K562 (cell line): ENCODE measurements around the gene FOXK2. TPM values are rescaled to one million over a fixed set of nuclear protein-coding genes. Genes with fewer than 3 reads are reported as not detected.

Experiments used
- ATF1 ChIP-seq, 2 experiments: fragments of 450-650 bp in 1 of 2; IDR thresholded peaks; 2 replicates each; pipeline ENCODE4 v1.6.1; 2016; ENCODE audit warnings: missing compliant biosample characterization in 1 of 2, missing genetic modification characterization in 1 of 2
- BACH1 ChIP-seq: fragments of 200-800 bp; sonication (Bioruptor generic); IDR thresholded peaks from 2 replicates; pipeline ENCODE4 v1.6.1; 2016; ENCODE audit warnings: missing genetic modification characterization, missing compliant biosample characterization
- BRF1 ChIP-seq: IDR thresholded peaks from 3 replicates; pipeline ENCODE4 v1.6.1; 2011; ENCODE audit warnings: borderline replicate concordance, mild to moderate bottlenecking; ENCODE audit not compliant: insufficient read length; ENCODE audit errors: extremely low read depth
- CHD2 ChIP-seq: IDR thresholded peaks from 2 replicates; pipeline ENCODE4 v1.6.1; 2011; ENCODE audit warnings: low read depth, low read length
- ERF ChIP-seq: fragments of 450-650 bp; formaldehyde crosslinking; IDR thresholded peaks from 2 replicates; pipeline ENCODE4 v1.4.0; 2020; ENCODE audit warnings: mild to moderate bottlenecking, mixed read lengths
- FOXP1 ChIP-seq: sonication (generic); formaldehyde crosslinking; IDR thresholded peaks from 2 replicates; pipeline ENCODE4 v1.8.0; 2022; ENCODE audit warnings: mild to moderate bottlenecking, missing genetic modification reagents
- GABPA ChIP-seq: fragments of 200-800 bp; sonication (Bioruptor generic); conservative IDR thresholded peaks from 2 replicates; pipeline ENCODE4 v1.6.1; 2016; ENCODE audit warnings: low read depth, missing genetic modification characterization, missing compliant biosample characterization
- JUNB ChIP-seq: fragments of 450-650 bp; formaldehyde crosslinking; conservative IDR thresholded peaks from 2 replicates; pipeline ENCODE4 v1.4.0; 2020; ENCODE audit warnings: mild to moderate bottlenecking
- RFX7 ChIP-seq: fragments of 250-450 bp; sonication (Bioruptor Pico); IDR thresholded peaks from 2 replicates; pipeline ENCODE4 v1.5.1; 2021; ENCODE audit warnings: mild to moderate bottlenecking
- STAT5B ChIP-seq: fragments of 250-450 bp; sonication (Bioruptor Pico); IDR thresholded peaks from 2 replicates; pipeline ENCODE4 v1.8.0; 2021; ENCODE audit warnings: mild to moderate bottlenecking, inconsistent platforms
- WHSC1 ChIP-seq: IDR thresholded peaks from one replicate; pipeline ENCODE4 v1.6.1; 2012; ENCODE audit warnings: low read length, control low read depth, inconsistent platforms
- ZNF583 ChIP-seq: fragments of 250-450 bp; sonication (Bioruptor Pico); IDR thresholded peaks from 2 replicates; pipeline ENCODE4 v1.4.0; 2020
- polyA plus RNA-seq, 8 experiments: library from polyadenylated mRNA; depleted of rRNA in 4 of 8; stranded (reverse) in 5 of 8; unstranded in 3 of 8; fragments of >200 nt; fragmentation: Nextera tagmentation in 2 of 8; fragmentation: Illumina TruSeq in 1 of 8; extraction: Ambion mirVana in 2 of 8; extraction: Trizol in 1 of 8; gene quantifications; 2 replicates each; pipeline versions ENCODE4 v1.2.1 to v1.2.3, GENCODE V29; 2011 to 2014; ENCODE audit warnings: inconsistent platforms in 1 of 8, missing spikeins in 1 of 8
- total RNA-seq, 7 experiments: library from RNA; depleted of rRNA in 6 of 7; stranded (reverse); fragments of >200 nt in 6 of 7; fragmentation: Illumina TruSeq in 2 of 7; extraction: Trizol in 2 of 7; gene quantifications; 2 replicates each; pipeline versions ENCODE4 v1.2.1 to v1.2.3, GENCODE V29; 2011 to 2021; ENCODE audit warnings: low replicate concordance in 1 of 7
- TF ChIP-seq, protein P1 (sequence below): sonication (generic); formaldehyde crosslinking; IDR thresholded peaks from 2 replicates; pipeline ENCODE4 v1.8.0; 2022; ENCODE audit warnings: mild to moderate bottlenecking, missing genetic modification reagents
- TF ChIP-seq, protein P2 (sequence below): fragments of 450-650 bp; IDR thresholded peaks from 2 replicates; pipeline ENCODE4 v1.7.0; 2016; ENCODE audit warnings: borderline replicate concordance
- TF ChIP-seq, protein P3 (sequence below): fragments of 250-450 bp; sonication (Bioruptor Pico); IDR thresholded peaks from 2 replicates; pipeline ENCODE4 v1.4.0; 2020

The FOXK2 gene
- total and polyA plus RNA-seq, 9 of the 15 experiments (the other 6 are each of a cell fraction or from before 2014, with no cell fraction given): 3.0 to 86.0 (median 44.1) TPM

DNA sequence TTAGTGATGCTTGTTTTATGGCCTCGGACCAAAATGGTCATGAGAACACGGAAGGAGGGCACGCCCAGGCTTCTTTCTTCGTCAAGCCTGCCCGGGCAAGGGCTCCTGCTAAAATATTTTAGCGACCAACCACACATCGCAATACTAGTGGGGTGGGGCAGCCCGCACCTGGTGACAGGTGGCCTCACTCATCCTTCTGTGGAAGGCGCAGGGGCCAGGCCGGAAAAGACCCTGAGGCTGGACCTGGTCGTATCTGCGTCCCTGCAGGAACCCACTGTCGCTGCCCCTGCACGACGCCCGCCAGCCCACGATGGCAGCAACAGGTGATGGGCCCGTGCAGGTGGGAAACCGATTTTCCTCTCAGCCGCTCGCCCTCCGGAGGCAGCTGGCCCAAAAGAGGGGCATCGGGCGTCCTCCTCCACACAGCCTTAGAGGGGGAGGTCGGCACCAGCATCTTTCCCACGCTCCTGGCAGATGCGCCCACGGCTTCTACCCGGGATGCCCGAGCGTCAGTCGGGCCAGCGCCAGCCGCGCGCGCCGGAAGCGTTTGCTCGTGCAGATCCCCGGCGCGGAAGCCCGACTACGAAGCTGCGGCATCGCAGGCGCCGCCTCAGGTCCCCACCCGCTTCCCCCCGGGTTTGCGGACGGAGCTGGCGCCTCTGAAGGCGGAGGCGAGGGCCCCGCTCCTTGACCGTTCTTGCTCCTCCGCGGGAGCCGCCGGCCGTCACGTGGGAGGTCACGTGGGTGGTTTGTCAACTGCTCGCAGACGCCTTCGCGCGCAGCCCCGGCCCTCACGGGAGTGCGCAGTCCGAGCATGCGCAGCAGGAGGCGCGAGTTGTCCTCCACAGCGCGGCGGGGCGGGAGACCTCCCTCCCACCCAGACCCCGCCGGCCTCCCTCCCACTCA lies 22.8 kb upstream of the FOXK2 start (continued):
- TF ChIP-seq, protein P1, sequence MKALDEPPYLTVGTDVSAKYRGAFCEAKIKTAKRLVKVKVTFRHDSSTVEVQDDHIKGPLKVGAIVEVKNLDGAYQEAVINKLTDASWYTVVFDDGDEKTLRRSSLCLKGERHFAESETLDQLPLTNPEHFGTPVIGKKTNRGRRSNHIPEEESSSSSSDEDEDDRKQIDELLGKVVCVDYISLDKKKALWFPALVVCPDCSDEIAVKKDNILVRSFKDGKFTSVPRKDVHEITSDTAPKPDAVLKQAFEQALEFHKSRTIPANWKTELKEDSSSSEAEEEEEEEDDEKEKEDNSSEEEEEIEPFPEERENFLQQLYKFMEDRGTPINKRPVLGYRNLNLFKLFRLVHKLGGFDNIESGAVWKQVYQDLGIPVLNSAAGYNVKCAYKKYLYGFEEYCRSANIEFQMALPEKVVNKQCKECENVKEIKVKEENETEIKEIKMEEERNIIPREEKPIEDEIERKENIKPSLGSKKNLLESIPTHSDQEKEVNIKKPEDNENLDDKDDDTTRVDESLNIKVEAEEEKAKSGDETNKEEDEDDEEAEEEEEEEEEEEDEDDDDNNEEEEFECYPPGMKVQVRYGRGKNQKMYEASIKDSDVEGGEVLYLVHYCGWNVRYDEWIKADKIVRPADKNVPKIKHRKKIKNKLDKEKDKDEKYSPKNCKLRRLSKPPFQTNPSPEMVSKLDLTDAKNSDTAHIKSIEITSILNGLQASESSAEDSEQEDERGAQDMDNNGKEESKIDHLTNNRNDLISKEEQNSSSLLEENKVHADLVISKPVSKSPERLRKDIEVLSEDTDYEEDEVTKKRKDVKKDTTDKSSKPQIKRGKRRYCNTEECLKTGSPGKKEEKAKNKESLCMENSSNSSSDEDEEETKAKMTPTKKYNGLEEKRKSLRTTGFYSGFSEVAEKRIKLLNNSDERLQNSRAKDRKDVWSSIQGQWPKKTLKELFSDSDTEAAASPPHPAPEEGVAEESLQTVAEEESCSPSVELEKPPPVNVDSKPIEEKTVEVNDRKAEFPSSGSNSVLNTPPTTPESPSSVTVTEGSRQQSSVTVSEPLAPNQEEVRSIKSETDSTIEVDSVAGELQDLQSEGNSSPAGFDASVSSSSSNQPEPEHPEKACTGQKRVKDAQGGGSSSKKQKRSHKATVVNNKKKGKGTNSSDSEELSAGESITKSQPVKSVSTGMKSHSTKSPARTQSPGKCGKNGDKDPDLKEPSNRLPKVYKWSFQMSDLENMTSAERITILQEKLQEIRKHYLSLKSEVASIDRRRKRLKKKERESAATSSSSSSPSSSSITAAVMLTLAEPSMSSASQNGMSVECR (CRISPR knock-in tag): peak; percentile 52; the same call in 1 of the 2 replicates
- TF ChIP-seq BACH1 (tag) (no peak), WHSC1 (no peak), FOXP1 (peak; percentile 98), STAT5B (no peak), CHD2 (peak; percentile 81), ATF1 (CRISPR knock-in tag; IDR thresholded peaks at IDR 0.05) (no peak), ATF1 (tag; IDR thresholded peaks at IDR 0.05) (peak; percentile 68), BRF1 (no peak), ERF (CRISPR knock-in tag) (peak; percentile 93; the same call in 1 of the 2 replicates), JUNB (CRISPR knock-in tag) (no peak; the same call in 1 of the 2 replicates), RFX7 (no peak), ZNF583 (CRISPR knock-in tag) (no peak), GABPA (peak; percentile 50; the same call in 1 of the 2 replicates)
- TF ChIP-seq, protein P2, sequence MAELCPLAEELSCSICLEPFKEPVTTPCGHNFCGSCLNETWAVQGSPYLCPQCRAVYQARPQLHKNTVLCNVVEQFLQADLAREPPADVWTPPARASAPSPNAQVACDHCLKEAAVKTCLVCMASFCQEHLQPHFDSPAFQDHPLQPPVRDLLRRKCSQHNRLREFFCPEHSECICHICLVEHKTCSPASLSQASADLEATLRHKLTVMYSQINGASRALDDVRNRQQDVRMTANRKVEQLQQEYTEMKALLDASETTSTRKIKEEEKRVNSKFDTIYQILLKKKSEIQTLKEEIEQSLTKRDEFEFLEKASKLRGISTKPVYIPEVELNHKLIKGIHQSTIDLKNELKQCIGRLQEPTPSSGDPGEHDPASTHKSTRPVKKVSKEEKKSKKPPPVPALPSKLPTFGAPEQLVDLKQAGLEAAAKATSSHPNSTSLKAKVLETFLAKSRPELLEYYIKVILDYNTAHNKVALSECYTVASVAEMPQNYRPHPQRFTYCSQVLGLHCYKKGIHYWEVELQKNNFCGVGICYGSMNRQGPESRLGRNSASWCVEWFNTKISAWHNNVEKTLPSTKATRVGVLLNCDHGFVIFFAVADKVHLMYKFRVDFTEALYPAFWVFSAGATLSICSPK: no peak
- TF ChIP-seq, protein P3, sequence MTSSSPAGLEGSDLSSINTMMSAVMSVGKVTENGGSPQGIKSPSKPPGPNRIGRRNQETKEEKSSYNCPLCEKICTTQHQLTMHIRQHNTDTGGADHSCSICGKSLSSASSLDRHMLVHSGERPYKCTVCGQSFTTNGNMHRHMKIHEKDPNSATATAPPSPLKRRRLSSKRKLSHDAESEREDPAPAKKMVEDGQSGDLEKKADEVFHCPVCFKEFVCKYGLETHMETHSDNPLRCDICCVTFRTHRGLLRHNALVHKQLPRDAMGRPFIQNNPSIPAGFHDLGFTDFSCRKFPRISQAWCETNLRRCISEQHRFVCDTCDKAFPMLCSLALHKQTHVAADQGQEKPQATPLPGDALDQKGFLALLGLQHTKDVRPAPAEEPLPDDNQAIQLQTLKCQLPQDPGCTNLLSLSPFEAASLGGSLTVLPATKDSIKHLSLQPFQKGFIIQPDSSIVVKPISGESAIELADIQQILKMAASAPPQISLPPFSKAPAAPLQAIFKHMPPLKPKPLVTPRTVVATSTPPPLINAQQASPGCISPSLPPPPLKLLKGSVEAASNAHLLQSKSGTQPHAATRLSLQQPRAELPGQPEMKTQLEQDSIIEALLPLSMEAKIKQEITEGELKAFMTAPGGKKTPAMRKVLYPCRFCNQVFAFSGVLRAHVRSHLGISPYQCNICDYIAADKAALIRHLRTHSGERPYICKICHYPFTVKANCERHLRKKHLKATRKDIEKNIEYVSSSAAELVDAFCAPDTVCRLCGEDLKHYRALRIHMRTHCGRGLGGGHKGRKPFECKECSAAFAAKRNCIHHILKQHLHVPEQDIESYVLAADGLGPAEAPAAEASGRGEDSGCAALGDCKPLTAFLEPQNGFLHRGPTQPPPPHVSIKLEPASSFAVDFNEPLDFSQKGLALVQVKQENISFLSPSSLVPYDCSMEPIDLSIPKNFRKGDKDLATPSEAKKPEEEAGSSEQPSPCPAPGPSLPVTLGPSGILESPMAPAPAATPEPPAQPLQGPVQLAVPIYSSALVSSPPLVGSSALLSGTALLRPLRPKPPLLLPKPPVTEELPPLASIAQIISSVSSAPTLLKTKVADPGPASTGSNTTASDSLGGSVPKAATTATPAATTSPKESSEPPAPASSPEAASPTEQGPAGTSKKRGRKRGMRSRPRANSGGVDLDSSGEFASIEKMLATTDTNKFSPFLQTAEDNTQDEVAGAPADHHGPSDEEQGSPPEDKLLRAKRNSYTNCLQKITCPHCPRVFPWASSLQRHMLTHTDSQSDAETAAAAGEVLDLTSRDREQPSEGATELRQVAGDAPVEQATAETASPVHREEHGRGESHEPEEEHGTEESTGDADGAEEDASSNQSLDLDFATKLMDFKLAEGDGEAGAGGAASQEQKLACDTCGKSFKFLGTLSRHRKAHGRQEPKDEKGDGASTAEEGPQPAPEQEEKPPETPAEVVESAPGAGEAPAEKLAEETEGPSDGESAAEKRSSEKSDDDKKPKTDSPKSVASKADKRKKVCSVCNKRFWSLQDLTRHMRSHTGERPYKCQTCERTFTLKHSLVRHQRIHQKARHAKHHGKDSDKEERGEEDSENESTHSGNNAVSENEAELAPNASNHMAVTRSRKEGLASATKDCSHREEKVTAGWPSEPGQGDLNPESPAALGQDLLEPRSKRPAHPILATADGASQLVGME (CRISPR knock-in tag): peak; percentile 57; the same call in 1 of the 2 replicates
